Measurements from ENCODE around the gene ZSWIM8.

The ZSWIM8 gene

GRCh38 chr10:73798087-73798486 lies 12.7 kb downstream of the ZSWIM8 start:
- DNase-seq (ENCODE audit: low read depth): no peak
- TF ChIP-seq CTCF (IDR thresholded peaks at IDR 0.05; ENCODE audit: low read depth, low read length, missing control alignments): no peak

GRCh38 chr10:73798927-73799560 lies 13.6 kb downstream of the ZSWIM8 start:
- DNase-seq (ENCODE audit: low read depth): no peak
- H3K4me3 ChIP-seq (ENCODE audit: low read depth, low read length): no peak overlapping the region
- no peak for TF ChIP-seq CTCF (IDR thresholded peaks at IDR 0.05; ENCODE audit: low read depth, low read length, missing control alignments)

More at GRCh38 chr10:73798087-73798486, 12.7 kb downstream of the ZSWIM8 start:
- no peak overlapping the region for H3K4me3 ChIP-seq (ENCODE audit: low read depth, low read length)

GRCh38 chr10:73799899-73800559 lies 14.6 kb downstream of the ZSWIM8 start:
- H3K4me3 ChIP-seq (ENCODE audit: low read depth, low read length): no peak overlapping the region
- no peak for TF ChIP-seq CTCF (IDR thresholded peaks at IDR 0.05; ENCODE audit: low read depth, low read length, missing control alignments)
- no peak for DNase-seq (ENCODE audit: low read depth)

- DNase-seq (ENCODE audit: low read depth): no peak
- TF ChIP-seq CTCF (IDR thresholded peaks at IDR 0.05; ENCODE audit: low read depth, low read length, missing control alignments): no peak
- H3K4me3 ChIP-seq (ENCODE audit: low read depth, low read length): no peak overlapping the region
Measured at GRCh38 chr10:73800560-73801252, 15.3 kb downstream of the ZSWIM8 start.

GRCh38 chr10:73801253-73801590 lies 15.8 kb downstream of the ZSWIM8 start:
- H3K4me3 ChIP-seq (ENCODE audit: low read depth, low read length): no peak overlapping the region
- DNase-seq (ENCODE audit: low read depth): no peak
- no peak for TF ChIP-seq CTCF (IDR thresholded peaks at IDR 0.05; ENCODE audit: low read depth, low read length, missing control alignments)

- H3K4me3 ChIP-seq (ENCODE audit: low read depth, low read length): no peak overlapping the region
- no peak for TF ChIP-seq CTCF (IDR thresholded peaks at IDR 0.05; ENCODE audit: low read depth, low read length, missing control alignments)
- no peak for DNase-seq (ENCODE audit: low read depth)
Measured at GRCh38 chr10:73802276-73802991, 17.0 kb downstream of the ZSWIM8 start.
